Lower lobe of right lung (tissue), 2 donors: ENCODE results near the gene MAGI2. TPM values are rescaled to one million over a fixed set of nuclear protein-coding genes. Genes with fewer than 3 reads are reported as not detected.

Source experiments
- ATAC-seq, 2 donors: fragments of 200-7000 bp; cut with Tn5 transposase; one replicate each; pipeline ENCODE4 v1.9.1; 2020 to 2022; ENCODE audit warnings: mild to moderate bottlenecking in 2 of 2, moderate library complexity in 2 of 2
- DNase-seq: peaks from one replicate; pipeline ENCODE4 v3.0.0-alpha.2; 2020
- H3K27ac ChIP-seq: fragments of 200-600 bp; one replicate; pipeline ENCODE4 v1.8.0; 2022
- H3K27me3 ChIP-seq: fragments of 200-600 bp; one replicate; pipeline ENCODE4 v1.8.0; 2022; ENCODE audit warnings: low read depth
- H3K36me3 ChIP-seq: fragments of 200-600 bp; one replicate; pipeline ENCODE4 v1.8.0; 2022; ENCODE audit warnings: mild to moderate bottlenecking
- H3K4me1 ChIP-seq: fragments of 200-600 bp; one replicate; pipeline ENCODE4 v1.8.0; 2022
- H3K4me3 ChIP-seq: fragments of 200-600 bp; one replicate; pipeline ENCODE4 v1.8.0; 2022; ENCODE audit warnings: mild to moderate bottlenecking
- H3K9me3 ChIP-seq: fragments of 200-600 bp; one replicate; pipeline ENCODE4 v1.8.0; 2022
- intact Hi-C: fragments of 100-400 bp; cut with DNase I; formaldehyde crosslinking; loops from one replicate; pipeline ENCODE4 v1.11.0; 2022
- total RNA-seq: library from RNA; stranded (reverse); fragmentation: NEBNext Ultra II Directional; extraction: Animal tissue kit (Norgen Biotek cat#: 25700); gene quantifications from one replicate; pipeline ENCODE4 v1.2.1, GENCODE V29; 2021
- TF ChIP-seq, protein P1 (sequence below): fragments of 200-600 bp; IDR thresholded peaks from one replicate; pipeline ENCODE4 v1.8.0; 2022; ENCODE audit warnings: antibody characterized with exemption, mild to moderate bottlenecking
- donor health status: DM: no; HTN: yes; CAD: no; lungs with severe emphysema.

Gene MAGI2
- total RNA-seq, 1 donor from 2014 or later: 15.3 TPM

- Histone ChIP-seq H3K36me3 (no peaks in the 10 kb centered on the region), H3K4me3 (no peak overlapping the region), H3K27me3 (no peaks in the 10 kb centered on the region), H3K9me3 (no peaks in the 10 kb centered on the region), H3K4me1 (no peaks in the 10 kb centered on the region), H3K27ac (no peak overlapping the region)
- intact Hi-C loops: no loop called here
- ATAC-seq (no peak), DNase-seq (no peak)
- TF ChIP-seq, protein P1, sequence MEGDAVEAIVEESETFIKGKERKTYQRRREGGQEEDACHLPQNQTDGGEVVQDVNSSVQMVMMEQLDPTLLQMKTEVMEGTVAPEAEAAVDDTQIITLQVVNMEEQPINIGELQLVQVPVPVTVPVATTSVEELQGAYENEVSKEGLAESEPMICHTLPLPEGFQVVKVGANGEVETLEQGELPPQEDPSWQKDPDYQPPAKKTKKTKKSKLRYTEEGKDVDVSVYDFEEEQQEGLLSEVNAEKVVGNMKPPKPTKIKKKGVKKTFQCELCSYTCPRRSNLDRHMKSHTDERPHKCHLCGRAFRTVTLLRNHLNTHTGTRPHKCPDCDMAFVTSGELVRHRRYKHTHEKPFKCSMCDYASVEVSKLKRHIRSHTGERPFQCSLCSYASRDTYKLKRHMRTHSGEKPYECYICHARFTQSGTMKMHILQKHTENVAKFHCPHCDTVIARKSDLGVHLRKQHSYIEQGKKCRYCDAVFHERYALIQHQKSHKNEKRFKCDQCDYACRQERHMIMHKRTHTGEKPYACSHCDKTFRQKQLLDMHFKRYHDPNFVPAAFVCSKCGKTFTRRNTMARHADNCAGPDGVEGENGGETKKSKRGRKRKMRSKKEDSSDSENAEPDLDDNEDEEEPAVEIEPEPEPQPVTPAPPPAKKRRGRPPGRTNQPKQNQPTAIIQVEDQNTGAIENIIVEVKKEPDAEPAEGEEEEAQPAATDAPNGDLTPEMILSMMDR: no peak
Measured at GRCh38 chr7:78852951-78853350, 600.5 kb downstream of the MAGI2 start.

DNA sequence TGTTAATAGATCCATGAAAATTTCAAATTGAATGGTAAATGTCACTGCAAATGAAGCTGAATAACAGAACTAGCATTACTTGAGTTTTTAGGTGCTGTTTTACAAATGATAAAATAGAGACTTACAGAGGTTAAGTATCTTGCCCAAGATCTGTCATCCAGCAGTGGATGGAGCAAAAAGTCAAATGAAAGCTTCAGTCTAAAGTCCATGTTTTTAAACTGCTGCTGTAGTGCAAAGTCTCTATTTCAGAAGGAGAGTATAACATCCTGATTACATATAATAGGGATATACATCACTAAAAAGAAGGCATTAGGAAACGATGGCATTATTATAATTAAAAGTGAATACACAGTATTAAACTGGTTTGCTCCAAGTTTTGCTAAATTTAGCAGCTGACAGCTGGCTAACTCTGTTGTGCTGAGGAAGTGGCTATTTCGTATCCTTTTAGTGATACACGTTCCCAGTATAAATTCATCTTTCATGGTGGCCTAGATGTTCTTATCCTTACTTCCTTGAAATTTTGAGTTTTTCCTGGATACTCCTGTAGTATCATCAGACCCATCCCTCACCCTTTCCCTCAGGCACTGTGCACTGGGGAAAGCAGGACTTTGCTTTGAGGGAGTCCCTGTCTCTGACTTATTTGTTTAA is 603.2 kb downstream of the MAGI2 start:
- no peaks in the 10 kb centered on the region for H3K36me3 ChIP-seq
- DNase-seq (no peak), ATAC-seq (no peak)
- intact Hi-C loops: no loop called here
- TF ChIP-seq, protein P1: no peak
- no peaks in the 10 kb centered on the region for H3K27me3 ChIP-seq
- H3K27ac ChIP-seq: no peak overlapping the region
- no peaks in the 10 kb centered on the region for H3K4me1 ChIP-seq
- H3K4me3 ChIP-seq: no peak overlapping the region
- H3K9me3 ChIP-seq: no peaks in the 10 kb centered on the region

GRCh38 chr7:78845155-78845554 is 608.3 kb downstream of the MAGI2 start:
- intact Hi-C loops: no loop called here
- Histone ChIP-seq H3K36me3 (no peaks in the 10 kb centered on the region), H3K27ac (no peak overlapping the region), H3K9me3 (no peaks in the 10 kb centered on the region), H3K4me1 (no peaks in the 10 kb centered on the region), H3K4me3 (no peak overlapping the region), H3K27me3 (no peaks in the 10 kb centered on the region)
- TF ChIP-seq, protein P1: no peak
- ATAC-seq (no peak), DNase-seq (no peak)

DNA sequence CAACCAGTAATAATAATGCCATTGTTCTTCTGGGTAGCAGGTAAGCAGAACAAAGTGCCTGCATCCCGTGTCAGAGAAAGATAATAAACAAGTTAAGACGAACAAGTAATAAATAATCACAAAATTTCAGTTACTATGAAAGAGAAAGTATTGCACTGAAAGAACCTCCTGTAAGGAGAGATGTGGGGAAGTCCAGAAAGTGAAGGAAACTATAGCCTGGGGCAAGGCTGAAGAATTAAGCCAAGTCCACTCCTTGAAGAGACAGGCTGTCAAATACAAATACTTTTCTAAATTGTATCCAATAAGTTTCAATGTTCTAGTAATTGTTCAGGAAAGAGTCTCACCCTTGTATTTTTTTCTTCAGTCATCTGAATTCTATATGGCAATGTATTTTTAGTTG is 611.4 kb downstream of the MAGI2 start:
- TF ChIP-seq, protein P1: no peak

DNA sequence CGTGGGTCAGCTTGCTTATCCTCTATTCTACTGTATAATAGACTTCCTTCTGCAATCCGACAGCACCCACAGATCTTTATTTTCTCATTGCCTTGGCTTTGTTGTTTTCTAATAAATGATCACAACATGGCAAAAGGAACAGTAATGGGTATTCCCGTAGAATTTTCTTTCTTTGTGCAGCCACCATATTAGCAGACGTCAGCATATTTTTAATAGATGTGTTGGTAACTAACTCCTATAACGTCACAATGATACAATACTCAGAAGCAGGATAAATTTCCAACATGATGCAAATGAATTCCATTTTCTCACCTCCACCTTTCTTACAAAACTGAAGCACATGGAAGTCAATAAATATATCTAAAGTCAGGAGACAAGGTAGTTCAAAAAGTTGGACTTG is 617.6 kb downstream of the MAGI2 start:
- H3K9me3 ChIP-seq: no peaks in the 10 kb centered on the region
- H3K27me3 ChIP-seq: no peaks in the 10 kb centered on the region
- intact Hi-C loops: no loop called here
- H3K4me3 ChIP-seq: no peak overlapping the region
- no peak for DNase-seq
- TF ChIP-seq, protein P1: no peak
- H3K27ac ChIP-seq: no peak overlapping the region
- H3K4me1 ChIP-seq: no peaks in the 10 kb centered on the region
- no peaks in the 10 kb centered on the region for H3K36me3 ChIP-seq
- no peak for ATAC-seq

More for the DNA sequence above, 611.4 kb downstream of the MAGI2 start:
- Histone ChIP-seq H3K27me3 (no peaks in the 10 kb centered on the region), H3K9me3 (no peaks in the 10 kb centered on the region), H3K36me3 (no peaks in the 10 kb centered on the region), H3K4me3 (no peak overlapping the region), H3K4me1 (no peaks in the 10 kb centered on the region), H3K27ac (no peak overlapping the region)
- intact Hi-C loops: no loop called here
- DNase-seq (no peak), ATAC-seq (no peak)
